DMS153 (cell line): ENCODE data around the gene NLRP10.
A peak's percentile ranks its signal among the peaks of the same experiment; 100 is the strongest.
"Not testable (repeated sequence)": the region's sequence is repeated elsewhere in the genome, so short reads cannot be mapped to it uniquely, and the experiment has no call there.

ENCODE experiments used
- DNase-seq: peaks from one replicate; lab custom pipeline; 2025; lab: John Stamatoyannopoulos, UW

Gene NLRP10

DNA sequence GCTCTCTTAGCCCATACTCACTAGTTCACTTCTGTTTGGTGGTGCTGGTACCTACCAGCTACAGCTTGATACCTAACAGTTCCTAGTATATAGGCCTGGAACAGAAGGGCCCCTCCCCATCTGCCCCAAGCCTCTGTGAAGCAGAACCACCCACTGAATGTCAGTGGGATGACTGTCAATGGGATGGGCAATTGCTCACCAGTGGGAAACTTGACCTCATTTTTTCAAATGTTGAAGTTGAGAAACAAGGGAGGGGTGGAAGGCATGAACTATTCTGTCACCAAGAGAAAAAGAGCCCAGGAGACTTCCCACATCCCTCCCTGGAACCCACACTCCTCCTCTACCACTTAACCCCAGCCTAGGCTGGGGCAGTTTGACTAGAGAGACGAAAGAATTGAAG is at the start of gene NLRP10:
Gene NLRP10, minus strand, starts transcription at position 62 of the 400 bp plus-strand sequence. CDS start 1,952 bp downstream, outside the sequence.
- DNase-seq = no peak

GRCh38 chr11:8013833-8014232 is 48.6 kb upstream of the NLRP10 start:
- DNase-seq = no peak

GRCh38 chr11:8011981-8012444 is 46.8 kb upstream of the NLRP10 start:
- no peak for DNase-seq

DNA sequence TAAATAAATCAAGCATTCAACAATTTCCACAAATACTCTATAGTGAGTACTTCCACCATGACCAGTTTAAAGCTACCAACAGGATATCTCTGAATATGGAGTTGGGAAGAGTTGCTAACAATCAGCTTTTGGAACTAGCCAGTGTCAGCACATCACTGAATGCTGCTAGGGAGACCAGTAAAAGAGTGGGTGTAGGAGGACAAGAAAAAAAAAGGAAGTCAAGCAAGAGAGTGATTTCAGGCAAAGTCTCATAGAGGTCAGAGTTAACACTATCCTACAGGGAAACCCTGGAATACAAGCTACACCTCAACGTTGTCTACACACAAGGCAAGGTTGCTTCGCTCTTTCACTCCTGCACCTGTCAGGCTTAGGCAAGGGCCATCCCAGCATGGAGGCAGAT is 46.1 kb upstream of the NLRP10 start:
- DNase-seq = no peak

- DNase-seq = no peak
These were observed 44.6 kb upstream of the NLRP10 start for GRCh38 chr11:8009856-8010255.

GRCh38 chr11:8008212-8008611 is 43.0 kb upstream of the NLRP10 start:
- no peak for DNase-seq

GRCh38 chr11:8006349-8006977 is 41.2 kb upstream of the NLRP10 start:
- DNase-seq = peak; percentile 9

DNA sequence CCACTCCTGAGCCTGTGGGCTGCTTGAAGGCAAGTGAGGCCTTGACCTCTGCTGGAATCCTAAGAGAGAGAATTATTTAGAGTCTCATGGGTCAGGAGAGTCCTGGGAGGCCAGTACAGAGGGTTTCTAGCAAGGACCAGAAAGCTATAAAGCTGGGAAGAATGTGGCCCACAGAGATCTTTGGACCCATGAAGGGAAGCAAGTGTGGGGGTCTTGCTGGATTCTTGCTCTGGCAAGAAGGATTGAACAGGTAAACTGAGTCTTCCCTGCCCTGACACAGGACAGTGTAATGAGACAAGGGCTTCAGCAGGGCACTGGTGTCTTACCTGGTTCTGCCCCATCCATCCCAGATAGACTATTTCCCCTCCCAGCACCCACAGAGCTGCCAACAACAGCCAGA is 40.3 kb upstream of the NLRP10 start:
- no peak for DNase-seq

GRCh38 chr11:8004008-8004407 is 38.8 kb upstream of the NLRP10 start:
- DNase-seq = no peak

GRCh38 chr11:8003187-8003586 is 37.9 kb upstream of the NLRP10 start:
- no peak for DNase-seq

GRCh38 chr11:8002676-8003075 is 37.4 kb upstream of the NLRP10 start:
- DNase-seq = no peak

DNA sequence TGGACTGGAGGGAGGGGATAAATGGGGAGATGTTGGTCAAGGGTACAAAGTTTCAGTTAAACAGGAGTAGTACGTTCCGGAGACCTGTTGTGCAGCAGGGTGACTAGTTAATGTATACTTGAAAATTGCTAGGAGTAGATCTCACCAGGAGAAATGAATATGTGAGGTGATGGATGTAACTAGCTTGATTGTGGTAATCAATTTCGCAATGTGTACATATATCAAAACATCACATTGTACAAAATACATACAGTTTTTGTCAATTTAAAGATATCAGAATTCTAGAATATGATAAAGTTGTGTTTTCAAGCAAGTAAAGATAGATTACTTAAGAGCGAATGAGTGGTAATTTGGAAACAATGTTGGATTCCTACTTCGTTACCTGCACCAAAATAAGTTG is 35.1 kb upstream of the NLRP10 start:
- no peak for DNase-seq

DNA sequence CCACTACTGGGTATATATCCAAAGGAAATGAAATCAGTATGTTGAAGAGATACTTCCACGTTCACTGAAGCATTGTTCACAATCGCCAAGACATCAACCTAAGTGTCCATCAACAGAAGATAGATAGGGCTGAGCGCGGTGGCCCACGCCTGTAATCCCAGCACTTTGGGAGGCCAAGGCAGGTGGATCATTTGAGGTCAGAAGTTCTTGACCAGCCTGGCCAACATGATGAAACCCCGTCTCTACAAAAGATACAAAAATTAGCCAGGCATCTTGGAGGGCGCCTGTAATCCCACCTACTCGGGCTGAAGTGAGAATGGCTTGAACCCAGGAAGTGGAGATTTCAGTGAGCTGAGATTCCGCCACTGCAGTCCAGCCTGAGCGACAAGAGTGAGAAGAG is 34.5 kb upstream of the NLRP10 start:
- DNase-seq = no peak

GRCh38 chr11:7994581-7995278 is 29.5 kb upstream of the NLRP10 start:
- no peak for DNase-seq

DNA sequence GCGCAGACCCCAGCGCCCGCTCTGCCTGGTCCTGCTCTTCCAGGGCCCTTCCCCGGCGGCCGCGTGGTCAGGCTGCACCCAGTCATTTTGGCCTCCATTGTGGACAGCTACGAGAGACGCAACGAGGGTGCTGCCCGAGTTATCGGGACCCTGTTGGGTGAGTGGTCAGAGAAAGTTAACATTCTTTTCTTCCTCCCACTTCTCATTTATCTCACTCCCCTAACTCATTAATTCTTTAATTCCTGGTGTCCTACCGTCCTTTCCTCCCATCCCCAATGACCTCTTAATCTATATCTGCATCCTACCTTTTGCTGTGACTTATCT is 22.3 kb upstream of the NLRP10 start:
- not testable (repeated sequence) for DNase-seq

GRCh38 chr11:7986768-7987559 is 21.7 kb upstream of the NLRP10 start, which contains the start of gene EIF3F:
Gene EIF3F, plus strand, starts transcription at chr11:7987337. Its CDS starts 16 bp downstream, at chr11:7987353.
- peak; percentile 99 for DNase-seq

GRCh38 chr11:7983832-7984590 is 18.8 kb upstream of the NLRP10 start:
- DNase-seq = no peak

DNA sequence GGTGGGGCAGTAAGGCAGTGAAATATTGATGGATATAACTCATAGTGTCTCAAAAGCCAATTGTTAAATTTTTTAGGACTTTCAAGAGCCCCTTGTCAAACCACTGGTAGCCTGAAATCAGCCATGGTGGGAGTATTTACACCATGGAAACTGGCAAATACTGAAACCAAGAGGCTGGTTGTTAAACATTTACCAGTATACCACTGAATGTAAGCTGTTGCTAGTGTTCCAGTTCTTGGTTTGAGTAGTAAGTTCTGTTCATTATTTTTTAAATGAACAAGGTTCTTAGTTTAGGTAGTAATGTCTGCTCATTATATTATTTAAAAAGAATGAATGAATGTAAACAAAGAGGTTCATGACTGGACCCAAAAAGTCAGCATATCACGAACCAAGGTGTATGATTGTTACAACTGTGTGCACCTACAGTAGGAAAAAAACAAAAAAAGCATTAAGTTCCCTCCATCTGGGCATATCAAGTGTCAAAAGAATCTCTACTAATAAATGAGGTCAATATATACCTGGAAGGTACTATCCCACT is 17.4 kb upstream of the NLRP10 start:
- DNase-seq = no peak

GRCh38 chr11:7981619-7982157 is 16.4 kb upstream of the NLRP10 start:
- DNase-seq = no peak

DNA sequence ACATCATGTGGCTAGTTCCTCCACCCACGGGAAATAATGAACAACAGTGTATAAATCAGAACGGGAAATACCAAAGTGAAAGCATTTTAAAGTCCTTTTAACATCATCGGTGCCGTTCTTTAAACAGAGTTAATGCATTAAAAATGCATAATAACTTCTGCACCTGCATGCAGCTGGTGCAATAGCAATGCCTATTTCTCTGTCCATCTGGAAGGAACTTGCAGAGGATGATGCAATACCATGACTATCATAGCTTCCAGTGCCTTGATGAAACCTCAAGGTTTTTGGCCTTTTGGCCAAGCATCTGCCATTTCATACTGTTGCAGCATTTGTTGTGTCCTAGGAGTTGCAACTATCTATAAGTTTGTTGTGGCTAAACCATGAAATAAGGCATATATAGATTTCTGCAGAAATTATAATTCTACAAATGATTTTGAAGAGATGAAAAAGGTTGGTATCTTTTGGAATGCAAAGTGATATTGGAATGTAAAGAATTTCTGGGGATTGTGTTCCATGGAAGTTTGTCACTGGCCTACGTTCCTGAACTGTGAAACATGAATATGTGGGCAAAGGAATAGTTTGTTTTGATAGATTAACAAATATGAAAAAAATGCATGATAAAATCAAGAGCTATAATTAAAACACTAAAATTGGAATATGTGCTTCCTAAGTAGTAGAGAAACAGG is 12.1 kb upstream of the NLRP10 start:
- DNase-seq = no peak

DNA sequence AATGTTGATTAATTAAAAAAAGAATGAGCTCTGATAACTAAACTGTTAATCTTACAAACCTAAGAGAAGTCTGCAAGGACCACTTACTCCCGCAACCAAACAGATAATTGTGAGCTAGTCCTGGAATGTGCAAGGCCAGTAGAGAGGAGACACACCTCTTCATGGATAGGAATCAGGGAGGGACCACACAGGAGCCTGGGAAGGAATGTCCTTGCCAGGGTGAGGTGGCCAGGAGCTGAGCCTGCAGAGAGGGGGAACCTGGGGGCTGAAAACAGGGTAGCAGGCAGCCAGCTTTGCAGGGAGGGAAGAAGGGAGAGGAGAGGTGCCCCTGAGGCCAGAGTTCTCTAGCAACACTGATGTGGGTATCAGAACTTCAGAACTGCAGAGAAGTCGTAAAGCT is 9.4 kb upstream of the NLRP10 start:
- DNase-seq = no peak
